K562 (cell line): ENCODE measurements around the gene NBEAL2. TPM values are rescaled to one million over a fixed set of nuclear protein-coding genes. Genes with fewer than 3 reads are reported as not detected.

ENCODE experiments used
- BDP1 ChIP-seq: IDR thresholded peaks from 3 replicates; pipeline ENCODE4 v1.6.1; 2011; ENCODE audit not compliant: insufficient read length, insufficient read depth
- HOMEZ ChIP-seq: fragments of 250-450 bp; sonication (Bioruptor Pico); IDR thresholded peaks from 2 replicates; pipeline ENCODE4 v1.4.0; 2020; ENCODE audit warnings: mild to moderate bottlenecking, moderate library complexity
- LEF1 ChIP-seq: fragments of 450-650 bp; IDR thresholded peaks from 2 replicates; pipeline ENCODE4 v1.6.1; 2016; ENCODE audit warnings: mild to moderate bottlenecking
- MECOM ChIP-seq: fragments of 250-450 bp; sonication (Bioruptor Pico); IDR thresholded peaks from 2 replicates; pipeline ENCODE4 v1.8.0; 2022; ENCODE audit warnings: inconsistent platforms
- MEF2D ChIP-seq: conservative IDR thresholded peaks from 2 replicates; pipeline ENCODE4 v1.6.1; 2016; ENCODE audit warnings: low read depth, missing genetic modification characterization, missing compliant biosample characterization
- NR2C2 ChIP-seq, 2 experiments: fragments of 200-800 bp in 1 of 2; sonication (Bioruptor generic) in 1 of 2; sonication (generic) in 1 of 2; formaldehyde crosslinking in 1 of 2; IDR thresholded peaks; 2 replicates each; pipeline versions ENCODE4 v1.6.1 to v1.8.0; 2016 to 2022; ENCODE audit warnings: mild to moderate bottlenecking in 1 of 2, missing compliant biosample characterization in 1 of 2, missing genetic modification characterization in 1 of 2, missing genetic modification reagents in 1 of 2
- PHF21A ChIP-seq: fragments of 450-650 bp; IDR thresholded peaks from 2 replicates; pipeline ENCODE4 v1.6.1; 2017; ENCODE audit warnings: low read depth, borderline replicate concordance
- RFX1 ChIP-seq: fragments of 450-650 bp; IDR thresholded peaks from 2 replicates; pipeline ENCODE4 v1.6.1; 2016; ENCODE audit warnings: mild to moderate bottlenecking, moderate library complexity
- SMARCA4 ChIP-seq: fragments of 450-650 bp; IDR thresholded peaks from 2 replicates; pipeline ENCODE4 v1.6.1; 2016
- SRSF9 ChIP-seq: fragments of 200-400 bp; formaldehyde crosslinking; IDR thresholded peaks from 2 replicates; pipeline ENCODE4 v1.6.1; 2017; ENCODE audit warnings: low read depth, low read length, borderline replicate concordance
- STAT6 ChIP-seq: sonication (generic); formaldehyde crosslinking; IDR thresholded peaks from 2 replicates; pipeline ENCODE4 v1.8.1; 2023; ENCODE audit warnings: mild to moderate bottlenecking, missing genetic modification reagents
- ZNF384 ChIP-seq: IDR thresholded peaks from 2 replicates; pipeline ENCODE4 v1.6.1; 2012; ENCODE audit warnings: low read depth, low read length, improper control_type of control experiment
- ZNF436 ChIP-seq: fragments of 250-450, 450-650 bp; sonication (Bioruptor Pico); formaldehyde crosslinking; IDR thresholded peaks from 2 replicates; pipeline ENCODE4 v1.7.0; 2020; ENCODE audit warnings: mild to moderate bottlenecking
- polyA plus RNA-seq, 8 experiments: library from polyadenylated mRNA; depleted of rRNA in 4 of 8; stranded (reverse) in 5 of 8; unstranded in 3 of 8; fragments of >200 nt; fragmentation: Nextera tagmentation in 2 of 8; fragmentation: Illumina TruSeq in 1 of 8; extraction: Ambion mirVana in 2 of 8; extraction: Trizol in 1 of 8; gene quantifications; 2 replicates each; pipeline versions ENCODE4 v1.2.1 to v1.2.3, GENCODE V29; 2011 to 2014; ENCODE audit warnings: inconsistent platforms in 1 of 8, missing spikeins in 1 of 8
- total RNA-seq, 7 experiments: library from RNA; depleted of rRNA in 6 of 7; stranded (reverse); fragments of >200 nt in 6 of 7; fragmentation: Illumina TruSeq in 2 of 7; extraction: Trizol in 2 of 7; gene quantifications; 2 replicates each; pipeline versions ENCODE4 v1.2.1 to v1.2.3, GENCODE V29; 2011 to 2021; ENCODE audit warnings: low replicate concordance in 1 of 7
- TF ChIP-seq, protein P1 (sequence below), 2 experiments: fragments of 450-650 bp; formaldehyde crosslinking in 1 of 2; IDR thresholded peaks; 2 replicates each; pipeline versions ENCODE4 v1.4.0 to v1.6.1; 2014 to 2020; ENCODE audit warnings: mild to moderate bottlenecking in 2 of 2, borderline replicate concordance in 1 of 2, low read depth in 1 of 2

NBEAL2 gene
- total and polyA plus RNA-seq, 9 of the 15 experiments (the other 6 are each of a cell fraction or from before 2014, with no cell fraction given), result 0.06 to 114 (median 29.6) TPM

DNA sequence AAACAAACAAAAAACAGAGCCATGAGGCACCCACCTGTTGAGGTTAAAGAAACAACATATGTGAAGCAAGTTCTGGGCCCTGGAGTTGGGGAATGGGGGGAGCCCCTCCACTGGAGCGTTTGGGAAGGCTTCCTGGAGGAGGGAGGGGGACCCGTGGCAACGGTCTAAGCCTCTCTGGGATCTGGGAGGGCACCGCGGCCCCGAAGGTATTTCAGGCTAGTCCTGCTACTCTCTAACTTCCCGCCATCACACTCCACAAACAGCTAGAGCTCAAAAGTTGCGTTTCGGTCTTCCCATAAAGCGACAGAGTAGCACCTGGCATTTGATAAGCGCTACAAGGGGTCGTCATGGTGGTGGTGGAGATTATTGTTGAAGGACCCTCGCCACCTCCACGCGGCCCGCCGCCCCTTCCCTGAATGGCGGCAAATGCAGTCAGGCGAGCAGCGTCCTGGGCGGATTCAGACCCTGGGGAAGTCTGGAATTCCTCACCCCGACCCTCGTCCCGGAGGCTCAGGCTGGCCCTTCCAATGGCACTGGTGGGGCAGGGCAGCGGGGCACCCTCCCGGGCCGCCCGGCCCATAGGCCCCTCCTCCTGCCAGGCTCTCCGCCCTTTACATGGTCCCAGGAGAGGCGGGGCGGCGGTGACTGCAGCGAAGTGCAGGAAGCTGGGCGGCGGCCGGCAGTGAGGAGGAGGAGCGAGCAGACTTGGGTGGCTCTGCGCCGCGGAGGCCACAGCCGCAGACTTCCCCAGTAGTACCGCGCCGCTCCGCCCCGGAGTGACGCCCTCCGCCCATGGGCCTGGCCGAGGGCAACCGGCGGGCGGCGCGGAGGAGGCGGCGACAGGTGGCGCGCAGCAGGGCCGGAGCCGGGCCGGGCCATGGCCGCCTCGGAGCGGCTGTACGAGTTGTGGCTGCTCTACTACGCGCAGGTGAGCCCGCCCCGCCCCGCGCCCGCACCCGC is at the start of gene NBEAL2 (continued):
- TF ChIP-seq STAT6 (CRISPR knock-in tag) (peak; percentile 86; the same call in 1 of the 2 replicates), HOMEZ (peak; percentile 20; the same call in 1 of the 2 replicates), LEF1 (no peak), BDP1 (no peak), MEF2D (tag) (0 out of 2 replicates have a peak, but pooled peaks have one; percentile 40), MECOM (CRISPR knock-in tag) (no peak), PHF21A (no peak), SRSF9 (no peak), NR2C2 (CRISPR knock-in tag; IDR thresholded peaks at IDR 0.05) (peak; percentile 78), NR2C2 (tag; IDR thresholded peaks at IDR 0.05) (0 out of 2 replicates have a peak, but pooled peaks have one; percentile 29), SMARCA4 (0 out of 2 replicates have a peak, but pooled peaks have one; percentile 20), RFX1 (no peak), ZNF436 (CRISPR knock-in tag) (peak; percentile 100), ZNF384 (no peak)
- TF ChIP-seq, protein P1, sequence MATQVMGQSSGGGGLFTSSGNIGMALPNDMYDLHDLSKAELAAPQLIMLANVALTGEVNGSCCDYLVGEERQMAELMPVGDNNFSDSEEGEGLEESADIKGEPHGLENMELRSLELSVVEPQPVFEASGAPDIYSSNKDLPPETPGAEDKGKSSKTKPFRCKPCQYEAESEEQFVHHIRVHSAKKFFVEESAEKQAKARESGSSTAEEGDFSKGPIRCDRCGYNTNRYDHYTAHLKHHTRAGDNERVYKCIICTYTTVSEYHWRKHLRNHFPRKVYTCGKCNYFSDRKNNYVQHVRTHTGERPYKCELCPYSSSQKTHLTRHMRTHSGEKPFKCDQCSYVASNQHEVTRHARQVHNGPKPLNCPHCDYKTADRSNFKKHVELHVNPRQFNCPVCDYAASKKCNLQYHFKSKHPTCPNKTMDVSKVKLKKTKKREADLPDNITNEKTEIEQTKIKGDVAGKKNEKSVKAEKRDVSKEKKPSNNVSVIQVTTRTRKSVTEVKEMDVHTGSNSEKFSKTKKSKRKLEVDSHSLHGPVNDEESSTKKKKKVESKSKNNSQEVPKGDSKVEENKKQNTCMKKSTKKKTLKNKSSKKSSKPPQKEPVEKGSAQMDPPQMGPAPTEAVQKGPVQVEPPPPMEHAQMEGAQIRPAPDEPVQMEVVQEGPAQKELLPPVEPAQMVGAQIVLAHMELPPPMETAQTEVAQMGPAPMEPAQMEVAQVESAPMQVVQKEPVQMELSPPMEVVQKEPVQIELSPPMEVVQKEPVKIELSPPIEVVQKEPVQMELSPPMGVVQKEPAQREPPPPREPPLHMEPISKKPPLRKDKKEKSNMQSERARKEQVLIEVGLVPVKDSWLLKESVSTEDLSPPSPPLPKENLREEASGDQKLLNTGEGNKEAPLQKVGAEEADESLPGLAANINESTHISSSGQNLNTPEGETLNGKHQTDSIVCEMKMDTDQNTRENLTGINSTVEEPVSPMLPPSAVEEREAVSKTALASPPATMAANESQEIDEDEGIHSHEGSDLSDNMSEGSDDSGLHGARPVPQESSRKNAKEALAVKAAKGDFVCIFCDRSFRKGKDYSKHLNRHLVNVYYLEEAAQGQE (IDR thresholded peaks at IDR 0.05; ENCODE audit: borderline replicate concordance), result no peak; the same call in 1 of the 2 replicates
- TF ChIP-seq, protein P1 (CRISPR knock-in tag; IDR thresholded peaks at IDR 0.05; ENCODE audit: low read depth), result peak; percentile 40
